RPMI8226 (cell line): ENCODE results near the gene PRKAG2.
"Not testable (repeated sequence)": the region's sequence is repeated elsewhere in the genome, so short reads cannot be mapped to it uniquely, and the experiment has no call there.

ENCODE experiments used
- DNase-seq: peaks from one replicate; pipeline ENCODE4 v3.0.0-alpha.2; 2015

Gene PRKAG2

DNA sequence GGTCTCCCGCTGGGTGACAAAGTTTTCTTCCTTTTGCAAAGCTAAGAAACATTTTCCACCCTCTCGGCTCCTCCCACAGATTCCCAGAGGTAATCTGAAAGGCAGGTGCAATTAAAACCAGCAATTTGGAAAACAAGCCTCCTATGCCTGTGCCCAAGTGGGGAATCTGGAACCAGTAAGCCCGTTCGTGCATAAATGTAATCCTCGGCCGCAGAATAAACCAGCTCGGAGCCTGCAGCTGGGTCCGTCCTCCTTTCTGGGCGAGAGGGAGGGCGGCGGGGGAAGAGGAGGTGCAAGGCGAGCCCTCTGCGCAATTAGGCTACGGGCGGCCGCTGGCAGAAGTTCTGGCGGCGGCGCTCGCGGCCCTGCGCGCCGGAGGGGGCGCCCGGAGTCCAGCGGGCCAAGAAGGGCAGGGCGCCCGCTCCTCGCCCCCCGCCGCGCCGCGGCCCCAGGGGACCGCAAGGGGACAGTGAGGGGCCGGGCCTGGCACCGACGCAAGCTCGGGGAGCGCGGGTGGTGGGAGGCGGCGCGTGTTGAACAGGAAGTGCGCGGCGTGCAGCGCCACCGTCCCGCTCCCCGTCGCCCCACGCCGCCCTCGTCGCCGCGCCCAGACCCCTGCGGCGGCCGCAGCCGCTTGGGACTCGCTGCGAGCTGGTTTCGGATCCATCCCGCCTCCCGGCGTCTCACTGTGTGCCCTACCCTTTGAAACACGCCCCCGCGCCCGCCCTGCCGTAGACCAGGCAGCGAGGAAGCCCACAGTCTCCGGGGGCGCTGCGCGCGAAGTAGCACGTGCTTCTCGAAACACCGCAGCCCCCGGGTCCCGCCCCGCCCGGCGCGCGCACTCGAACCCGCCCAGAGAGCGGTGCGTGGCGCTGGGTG lies at the start of gene PRKAG2:
Gene PRKAG2 (minus strand): TSS at position 217 of the 879 bp plus-strand sequence. CDS start 495 bp downstream, outside the sequence.
- peak; percentile 82 for DNase-seq

DNA sequence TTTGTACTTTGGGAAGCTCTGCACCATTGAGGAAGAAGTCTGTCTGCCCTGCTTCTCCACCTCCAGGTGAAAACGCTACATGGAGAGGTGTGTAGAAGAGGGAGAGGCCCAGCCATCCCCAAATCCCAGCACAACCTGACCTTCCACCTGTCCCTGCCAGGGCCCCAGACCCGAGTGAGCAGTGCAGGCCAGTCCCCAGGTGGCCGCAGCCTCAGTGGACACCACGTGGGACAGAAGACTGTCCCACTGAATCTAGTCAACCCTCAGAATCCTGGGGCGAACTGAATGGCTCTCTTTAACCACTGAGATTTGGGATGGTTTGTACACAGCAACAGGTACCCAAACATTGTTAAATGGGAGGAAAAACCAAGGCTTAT lies 49.4 kb upstream of the PRKAG2 start:
- no peak for DNase-seq

DNA sequence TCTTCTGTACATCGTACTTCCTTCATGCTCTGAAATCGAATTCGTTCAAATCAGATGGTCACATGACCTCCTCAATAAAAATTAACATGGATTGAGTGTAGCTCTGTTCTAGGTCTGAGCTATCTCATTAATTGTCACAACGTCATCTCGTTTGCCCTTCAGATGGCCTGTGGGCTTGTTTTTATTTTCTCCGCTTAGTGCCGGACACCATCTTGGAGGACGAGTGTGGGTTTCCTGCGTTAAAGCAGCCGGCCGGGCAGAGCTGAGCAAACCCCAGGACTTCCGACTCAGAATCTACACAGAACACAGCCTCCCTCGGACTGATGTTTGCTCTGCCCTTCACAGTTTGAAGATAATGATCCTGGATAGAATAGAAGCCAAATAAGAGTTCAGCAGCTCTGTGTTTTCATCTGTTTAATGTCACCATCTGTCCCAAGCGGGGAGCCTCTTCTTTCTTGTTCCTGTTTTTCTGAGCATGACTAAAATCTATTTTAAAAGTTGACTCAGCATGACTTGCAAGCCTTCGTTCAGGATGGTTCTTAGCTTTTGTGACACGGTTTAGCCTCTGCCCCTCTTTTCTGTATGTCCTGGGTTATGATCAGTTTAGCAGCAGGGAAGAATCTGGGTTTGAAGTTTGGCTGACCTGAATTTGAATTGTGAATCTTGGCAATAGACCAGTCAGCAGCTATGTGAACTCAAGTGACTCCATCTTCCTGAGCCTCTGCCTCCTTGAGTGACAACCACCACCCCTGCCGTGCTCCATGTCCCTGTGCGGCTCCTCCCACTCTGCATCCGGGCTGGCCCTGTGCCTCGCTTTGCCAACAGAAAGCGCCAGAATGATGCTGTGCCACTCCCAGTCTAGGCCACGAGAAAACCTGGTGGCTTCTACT lies 48.8 kb upstream of the PRKAG2 start:
- DNase-seq, result no peak

DNA sequence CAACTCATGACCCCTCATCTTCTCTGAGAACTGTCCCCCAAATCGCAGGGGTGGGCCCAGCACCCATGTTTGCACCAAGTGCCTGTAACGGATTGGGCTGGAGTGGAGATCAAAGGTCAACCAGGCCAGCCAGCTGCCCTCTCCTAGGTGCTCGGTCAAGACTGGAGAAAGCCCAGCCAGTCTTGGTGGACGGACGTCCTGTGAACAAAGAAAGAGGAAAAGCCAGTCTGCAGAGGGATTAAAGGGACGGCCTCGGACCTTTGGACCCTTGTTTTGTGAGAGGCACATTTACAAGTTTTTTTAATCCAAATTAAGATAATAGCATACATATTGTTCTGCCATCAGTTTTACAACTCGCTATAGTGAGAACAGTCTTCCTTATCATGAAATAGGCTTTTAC lies 47.6 kb upstream of the PRKAG2 start:
- no peak for DNase-seq

DNA sequence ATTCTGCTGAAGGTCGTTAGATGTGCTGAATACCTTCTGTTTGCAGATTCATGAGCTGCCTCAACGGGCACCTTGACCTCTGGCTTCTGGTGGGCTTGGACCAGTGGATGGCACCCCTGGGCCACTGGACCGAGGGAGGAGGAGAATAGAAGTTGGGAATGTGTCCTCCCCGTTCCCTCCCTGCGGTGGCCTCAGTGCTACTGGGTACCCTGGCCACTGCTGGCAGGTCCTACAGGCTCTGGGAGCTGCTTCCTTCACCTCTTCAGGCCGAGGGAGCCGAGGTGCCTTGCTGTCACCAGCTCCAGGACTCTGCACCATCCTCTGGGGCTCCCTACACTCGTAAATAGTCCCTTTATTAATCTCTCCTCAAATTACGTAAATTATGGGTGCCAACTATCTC lies 47.1 kb upstream of the PRKAG2 start:
- no peak for DNase-seq

DNA sequence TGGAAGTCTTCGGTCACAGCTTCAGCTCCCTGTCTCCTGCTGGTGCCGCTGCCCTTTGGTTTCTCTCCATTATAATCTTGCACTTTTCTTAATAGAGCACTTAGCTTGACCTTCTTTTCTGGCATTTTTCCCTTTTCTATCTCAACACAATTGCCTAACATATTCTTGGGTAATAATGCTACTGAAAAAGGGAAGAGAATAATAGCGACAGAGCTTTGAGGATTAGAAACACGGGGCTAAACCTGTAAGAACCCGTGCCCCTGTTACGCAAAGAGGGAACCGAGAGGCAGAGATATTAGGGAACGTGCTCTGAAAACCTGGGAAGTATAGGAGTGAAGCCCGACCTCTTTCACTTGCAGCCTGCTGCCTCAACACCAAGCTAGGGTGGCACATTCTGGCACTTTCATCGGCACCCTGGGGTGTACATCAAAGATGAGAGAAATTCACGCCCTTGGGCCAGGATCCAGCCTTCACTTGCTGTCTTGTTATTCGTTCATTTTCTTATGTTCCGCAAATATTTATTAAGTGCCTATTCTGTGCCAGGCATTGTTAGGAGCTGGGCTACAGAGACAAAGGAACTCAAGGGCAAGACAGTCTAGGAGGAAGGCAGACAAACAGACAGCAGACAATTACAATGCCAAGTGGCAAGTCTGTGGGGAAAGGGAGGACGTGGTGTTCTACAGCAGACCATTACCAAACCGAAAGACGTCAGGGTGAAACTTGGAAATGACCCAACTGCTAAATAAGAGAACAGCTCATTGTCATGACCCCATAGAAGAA lies 46.4 kb upstream of the PRKAG2 start:
- DNase-seq, result peak; percentile 40

DNA sequence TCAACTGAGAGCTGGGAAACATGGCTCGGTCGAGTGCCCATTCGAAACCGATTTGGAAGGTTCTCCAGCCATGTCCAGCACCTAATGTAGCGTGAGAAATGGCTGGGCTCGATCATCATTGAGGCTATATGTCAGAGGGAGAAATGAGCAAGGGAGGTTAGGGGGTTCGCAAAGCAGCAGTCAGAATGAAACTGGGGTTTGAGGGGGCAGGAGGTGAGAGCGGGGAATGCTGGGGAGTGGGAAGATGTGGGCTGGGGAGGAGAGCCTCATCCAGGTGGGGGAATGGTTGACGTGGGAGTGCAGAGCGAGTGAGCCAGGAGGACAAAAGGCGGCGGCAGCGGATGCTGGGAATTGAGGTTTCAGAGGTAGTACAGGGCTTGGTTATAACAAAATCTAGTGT lies 44.5 kb upstream of the PRKAG2 start:
- DNase-seq, result no peak

DNA sequence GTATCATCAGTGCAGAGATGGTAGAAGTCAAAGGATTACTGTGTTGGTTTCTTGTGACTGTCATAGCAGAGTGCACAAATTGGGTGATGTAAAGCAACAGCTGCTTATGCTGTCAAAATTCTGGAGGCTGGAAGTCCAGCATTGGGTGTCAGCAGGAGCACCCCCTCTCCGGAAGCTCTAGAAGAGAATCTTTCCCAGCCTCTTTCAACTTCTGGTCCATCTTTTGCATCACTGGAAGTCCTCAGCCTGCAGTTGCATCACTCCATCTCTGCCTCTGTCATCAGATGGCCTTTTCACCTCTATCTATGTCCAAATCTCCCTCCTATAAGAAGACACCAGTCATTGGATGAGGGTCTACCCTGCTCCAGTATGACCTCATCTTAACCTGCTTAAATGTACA lies 43.6 kb upstream of the PRKAG2 start:
- no peak for DNase-seq

DNA sequence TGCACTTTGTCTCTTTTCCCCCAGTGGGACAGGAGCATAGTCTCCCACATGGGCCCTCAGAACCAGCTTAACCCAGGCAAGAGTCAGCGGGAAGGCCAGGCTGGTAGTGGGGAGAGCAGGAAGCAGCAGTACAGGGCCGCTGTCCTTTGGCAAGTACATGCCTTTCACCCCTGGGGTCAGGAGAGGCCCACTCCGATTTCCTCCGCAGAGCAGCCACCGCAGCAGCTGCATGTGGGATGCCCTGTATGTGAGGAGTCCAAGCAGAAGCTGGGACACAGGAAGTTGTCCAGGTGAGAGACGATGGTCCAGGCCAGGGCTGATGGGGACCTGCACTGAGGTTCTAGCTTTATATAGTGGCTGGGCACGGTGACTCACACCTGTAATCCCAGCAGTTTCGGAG lies 42.7 kb upstream of the PRKAG2 start:
- DNase-seq, result no peak

DNA sequence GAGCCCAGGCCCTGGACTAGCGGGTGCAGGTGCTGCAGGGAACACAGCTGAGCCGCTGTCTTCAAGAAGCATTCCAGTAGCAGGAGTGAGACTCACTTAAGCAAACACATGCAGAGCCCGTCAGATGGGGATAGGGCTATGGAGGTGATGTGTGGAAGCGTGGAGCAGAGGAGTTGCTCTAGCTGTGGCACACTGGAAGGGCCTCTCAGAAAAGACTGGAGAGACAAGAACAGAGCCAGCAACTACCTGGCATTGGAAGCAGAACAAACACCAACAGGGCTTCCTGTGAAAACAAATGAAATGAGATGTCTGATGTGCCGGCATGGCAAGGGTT lies 41.6 kb upstream of the PRKAG2 start:
- DNase-seq, result no peak

DNA sequence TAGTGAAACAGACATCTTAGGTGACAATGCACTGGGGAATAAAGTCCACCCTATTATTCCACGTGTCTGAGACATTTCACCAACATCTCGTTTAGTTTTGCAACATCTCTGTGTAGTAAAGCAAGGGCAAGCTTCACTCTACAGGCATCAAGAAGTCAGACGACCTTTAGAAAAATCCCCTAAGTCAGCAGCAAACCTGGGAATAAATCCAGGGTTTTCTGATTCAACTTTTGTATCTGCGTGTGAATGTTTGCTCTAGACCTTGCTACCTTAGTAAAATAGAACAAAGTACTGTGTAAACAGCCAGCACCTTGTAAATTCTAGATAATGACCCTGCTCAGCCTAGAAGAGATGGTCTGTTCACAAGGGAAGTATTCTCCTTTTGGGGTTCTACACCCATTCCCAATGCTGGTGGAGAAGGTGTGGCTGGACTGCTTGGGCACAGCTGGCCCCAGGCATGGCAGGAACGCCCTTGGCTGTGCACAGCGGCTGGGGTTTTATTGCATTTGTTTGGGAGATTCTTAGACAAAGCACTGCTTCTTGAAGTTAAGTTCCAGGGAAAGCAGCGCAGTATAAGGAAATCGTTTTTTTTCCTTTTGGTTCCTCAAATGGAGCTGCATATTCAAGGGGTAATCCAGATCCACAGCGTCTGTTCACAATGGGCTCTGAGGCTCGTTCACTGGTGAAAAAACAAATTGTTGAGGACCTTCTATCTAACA lies 41.0 kb upstream of the PRKAG2 start:
- DNase-seq, result no peak

DNA sequence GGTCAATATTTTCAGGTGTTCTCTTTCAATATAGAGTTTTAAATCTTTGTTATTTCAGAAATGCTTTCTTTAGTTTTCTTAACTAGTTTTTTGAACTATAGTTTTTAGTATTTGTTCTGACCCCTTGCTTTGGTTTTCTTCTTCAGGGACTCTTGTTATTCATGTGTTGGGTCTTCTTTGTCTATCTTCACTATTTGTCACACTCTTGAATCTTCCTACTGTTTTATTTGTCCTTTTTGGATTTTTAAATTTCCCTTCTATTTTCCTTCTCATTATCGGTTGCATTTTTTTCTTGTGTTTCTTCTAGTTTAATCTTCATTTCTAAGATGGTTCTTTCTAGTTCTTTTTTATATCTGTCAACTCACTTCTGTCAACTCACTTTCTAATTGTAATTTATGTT lies 37.1 kb upstream of the PRKAG2 start:
- DNase-seq, result no peak

DNA sequence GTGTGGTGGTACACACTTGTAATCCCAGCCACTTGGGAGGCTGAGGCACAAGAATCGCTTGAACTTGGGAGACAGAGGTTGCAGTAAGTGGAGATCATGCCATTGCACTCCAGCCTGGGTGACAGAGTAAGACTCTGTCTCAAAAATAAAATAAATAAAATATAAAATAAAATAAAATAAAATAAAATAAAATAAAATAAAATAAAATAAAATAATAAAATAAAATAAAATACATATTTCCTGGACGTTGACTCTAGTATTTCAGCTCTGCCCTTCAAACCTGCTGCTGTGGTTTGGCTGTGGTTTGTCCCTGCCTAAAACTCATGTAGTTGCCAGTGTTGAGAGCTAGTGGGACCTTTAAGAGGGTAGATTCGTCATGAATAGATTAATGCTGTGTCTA lies 33.7 kb upstream of the PRKAG2 start:
- not testable (repeated sequence) for DNase-seq

DNA sequence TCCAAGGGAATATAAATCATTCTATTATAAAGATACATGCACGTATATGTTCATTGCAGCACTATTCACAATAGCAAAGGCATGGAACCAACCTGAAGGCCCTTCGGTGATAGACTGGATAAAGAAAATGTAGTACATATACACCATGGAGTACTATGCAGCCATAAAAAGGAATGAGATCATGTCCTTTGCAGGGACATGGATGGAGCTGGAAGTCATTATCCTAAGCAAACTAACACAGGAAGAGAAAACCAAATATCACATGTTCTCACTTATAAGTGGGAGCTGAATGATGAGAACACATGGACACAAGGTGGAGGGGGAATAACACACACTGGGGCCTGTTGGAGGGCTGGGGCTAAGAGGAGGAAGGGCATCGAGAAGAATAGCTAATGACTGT lies 30.2 kb upstream of the PRKAG2 start:
- not testable (repeated sequence) for DNase-seq

DNA sequence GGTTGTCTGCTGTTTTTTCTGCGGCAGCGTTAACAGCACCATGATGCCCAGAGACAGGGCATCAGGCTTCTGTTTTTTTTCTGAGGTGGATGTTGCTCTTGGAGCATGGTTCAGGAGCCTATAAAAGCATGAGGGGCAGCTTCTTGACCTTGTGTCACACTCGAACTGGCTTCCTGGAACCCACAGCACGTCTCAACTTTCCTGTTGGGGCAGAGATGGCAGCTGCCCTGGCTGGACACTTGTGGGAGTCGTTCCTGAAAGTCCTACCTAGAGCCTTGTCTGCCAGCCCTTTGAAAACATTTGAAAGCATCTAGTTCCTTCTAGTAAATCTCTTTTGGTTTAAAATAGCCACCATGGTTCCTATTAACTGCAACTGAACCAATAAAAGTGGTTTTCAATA lies 28.9 kb upstream of the PRKAG2 start:
- DNase-seq, result no peak

DNA sequence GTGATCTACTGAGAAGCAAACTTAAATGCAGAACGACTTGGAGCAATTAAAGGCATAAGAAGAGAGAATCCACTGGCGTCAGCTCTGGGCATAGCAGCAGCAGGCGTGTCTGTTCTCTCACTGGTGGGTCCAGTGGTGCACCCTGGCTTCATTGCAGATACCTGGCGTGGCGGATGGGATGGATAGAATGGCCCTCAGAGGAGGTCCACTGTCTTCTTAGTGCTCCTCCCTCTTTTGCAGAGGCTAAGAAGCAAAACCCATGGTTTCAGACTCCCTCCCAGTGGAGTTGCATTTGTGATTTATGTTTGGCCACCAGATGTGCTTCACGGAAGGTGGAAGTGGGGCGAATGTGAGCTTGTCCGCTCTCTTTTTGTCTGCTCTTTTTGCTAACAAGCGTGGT lies 28.4 kb upstream of the PRKAG2 start:
- DNase-seq, result no peak

DNA sequence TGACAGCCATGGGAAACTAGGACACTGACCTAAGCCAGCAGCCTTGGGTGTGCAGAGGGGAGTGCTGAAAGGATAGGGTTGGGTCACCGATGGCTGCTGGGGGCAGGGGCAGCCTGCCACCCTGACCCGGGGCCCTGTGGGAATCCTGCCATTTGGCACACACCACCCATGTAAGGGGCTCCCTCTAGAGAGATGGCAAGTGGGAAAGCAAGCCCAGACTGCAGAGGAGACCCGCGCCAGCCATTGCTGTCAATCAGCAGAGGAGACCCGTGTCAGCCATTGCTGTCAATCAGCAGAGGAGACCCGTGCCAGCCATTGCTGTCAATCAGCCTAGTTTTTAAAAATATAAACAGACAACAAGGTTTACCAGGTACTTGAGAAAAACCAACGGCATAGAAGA lies 27.4 kb upstream of the PRKAG2 start:
- no peak for DNase-seq

DNA sequence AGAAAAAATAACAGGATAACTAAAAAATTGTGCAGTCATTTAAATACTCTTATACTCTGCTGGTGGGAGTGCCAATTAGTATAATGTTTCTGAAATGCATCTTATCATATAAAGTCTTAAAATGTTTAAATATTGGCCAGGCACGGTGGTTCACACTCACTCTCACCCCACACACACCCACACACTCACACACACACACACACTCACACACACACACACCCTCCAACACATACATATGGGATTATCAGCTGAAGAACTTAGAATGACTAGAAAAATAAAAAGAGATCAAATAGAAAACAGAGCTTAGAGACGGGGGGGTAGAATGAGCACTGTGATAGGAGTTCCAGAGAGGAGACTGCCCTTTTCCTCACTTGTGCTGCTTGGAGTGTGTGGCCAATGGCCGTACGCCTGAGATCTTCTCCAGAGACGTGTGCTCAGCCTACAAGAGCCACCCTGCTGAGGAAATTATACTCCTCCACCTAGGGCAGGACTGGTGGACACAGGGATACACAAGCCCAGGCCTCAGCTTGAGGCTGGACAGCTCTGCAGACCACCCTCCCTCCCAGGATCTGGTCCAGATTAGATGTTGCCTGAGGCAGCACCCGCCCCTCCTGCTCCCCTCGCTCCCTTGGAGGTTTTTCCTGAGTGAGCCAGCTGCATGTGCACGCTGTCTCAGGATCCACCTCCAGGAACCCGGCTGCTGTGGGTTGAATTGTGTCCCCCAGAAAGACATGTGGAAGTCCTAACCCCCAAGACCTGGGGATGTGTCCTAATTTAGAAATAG lies 26.5 kb upstream of the PRKAG2 start:
- DNase-seq, result no peak

DNA sequence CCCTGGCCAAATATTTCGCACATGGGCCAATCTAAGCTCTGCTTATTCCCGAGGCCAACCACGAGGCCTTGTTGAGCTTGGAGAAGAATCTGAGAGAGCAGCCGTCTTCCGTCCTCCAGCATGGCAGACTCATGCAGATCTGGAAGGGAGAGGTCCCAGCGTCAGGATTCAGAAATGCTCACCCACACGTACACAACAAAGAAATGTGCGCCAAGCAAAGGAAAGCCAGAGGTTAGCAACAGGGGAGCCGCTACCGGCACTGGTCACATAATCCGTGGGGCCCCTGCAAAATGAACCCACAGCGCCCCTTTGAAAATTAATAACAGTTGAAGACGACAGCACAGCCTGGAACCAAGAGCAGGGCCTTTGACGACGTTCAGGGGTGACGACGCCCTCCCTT lies 25.4 kb upstream of the PRKAG2 start:
- DNase-seq, result no peak

DNA sequence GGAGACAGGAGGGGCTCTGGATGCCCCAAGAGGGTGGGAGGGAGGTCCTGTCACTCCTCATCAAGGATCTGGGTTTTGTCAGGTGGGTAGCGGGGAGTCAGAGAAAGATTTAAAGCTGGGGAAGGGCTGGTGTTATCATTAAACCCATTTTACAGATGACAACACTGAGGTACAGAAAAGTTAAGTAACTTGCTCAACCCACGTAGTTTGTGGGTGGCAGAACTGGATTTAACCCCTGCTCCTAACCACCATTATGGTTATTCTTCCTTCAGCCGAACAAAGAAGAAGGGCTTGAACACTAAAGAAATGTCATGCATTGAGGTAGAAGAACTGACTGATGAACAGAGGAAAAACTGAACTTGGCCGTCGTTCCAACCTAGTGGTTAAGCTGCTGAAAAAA lies 24.9 kb upstream of the PRKAG2 start:
- DNase-seq, result no peak

DNA sequence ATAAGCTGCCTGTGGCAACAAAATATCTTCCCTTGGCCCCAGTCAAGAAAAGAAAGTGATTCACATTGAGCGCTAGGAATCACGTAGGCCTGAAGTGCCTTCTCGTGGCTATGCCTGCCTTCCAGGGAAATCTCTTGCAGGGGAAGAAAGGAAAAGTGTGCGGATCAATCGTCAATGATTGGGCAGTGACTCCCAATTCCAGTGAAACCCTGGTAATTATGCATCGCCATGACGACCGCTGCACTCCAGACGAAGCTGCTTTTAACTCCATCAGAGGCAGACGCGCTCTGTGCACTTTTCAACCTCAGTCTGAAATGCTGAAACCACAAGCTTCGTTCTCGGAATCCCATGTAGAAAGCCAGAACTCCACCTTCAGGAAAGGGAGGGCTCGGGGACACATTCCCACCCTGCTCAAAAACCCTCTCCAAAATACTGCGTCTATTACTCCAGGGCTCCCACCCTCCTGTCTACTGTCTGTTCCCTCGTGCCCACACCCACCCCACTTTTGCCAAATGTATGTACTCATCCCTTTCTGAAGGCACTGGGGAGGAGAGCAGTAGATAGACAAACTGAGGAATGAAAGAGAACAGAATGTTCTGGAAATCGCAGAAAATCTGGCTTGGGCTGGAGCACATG lies 24.2 kb upstream of the PRKAG2 start:
- no peak for DNase-seq
